ENCODE data around the gene BICD1. TPM values are rescaled to one million over a fixed set of nuclear protein-coding genes. Genes with fewer than 3 reads are reported as not detected.

BICD1 gene
- total and polyA plus RNA-seq, 2 donors (not counting 1 experiment from before 2014, with no cell fraction given), result 15.2 to 93.5 TPM

- H3K36me3 ChIP-seq (replicated peaks in 1 of 2; ENCODE audit: control extremely low read depth in 1 of 2, control insufficient read depth in 1 of 2, extremely low read depth in 1 of 2, insufficient read depth in 2 of 2, low read length in 1 of 2), result peaks cover 0 to 4% of the 10 kb centered on the region in 2 experiments
- H3K27me3 Mint-ChIP-seq, result no peaks in the 10 kb centered on the region
- peak overlapping the region in 1 of 2 donors; percentile 11 for H3K27ac ChIP-seq (ENCODE audit: low read length in 2 of 2)
- ATAC-seq (ENCODE audit: low read depth), result peak; percentile 66
- peak; percentile 68 for DNase-seq
- intact Hi-C loops (cut with micrococcal nuclease), result loop anchor here (5.0 kb wide), 1 partner anchor 40 kb away; no protein-coding TSS in a partner anchor
- peak overlapping the region in 1 of 5 experiments; percentile 23 for H3K4me3 ChIP-seq (ENCODE audit: control extremely low read depth in 1 of 5, extremely low read depth in 1 of 5, insufficient read depth in 1 of 5, low read depth in 2 of 5, low read length in 4 of 5)
- peaks cover 7% of the 10 kb centered on the region for H3K79me2 ChIP-seq (ENCODE audit: control insufficient read depth, insufficient read depth, low read length)
- peak overlapping the region; percentile 34 for H2AFZ ChIP-seq (ENCODE audit: insufficient read depth, low read depth, low read length, poor library complexity, severe bottlenecking)
- H3K27me3 ChIP-seq (replicated peaks in 1 of 4; ENCODE audit: control extremely low read depth in 1 of 4, control insufficient read depth in 3 of 4, insufficient read depth in 4 of 4, low read length in 3 of 4), result no peaks in the 10 kb centered on the region
- peak overlapping the region; percentile 77 for H3K27ac Mint-ChIP-seq
- peaks cover 20% of the 10 kb centered on the region for H3K4me1 Mint-ChIP-seq
- H4K20me1 ChIP-seq (ENCODE audit: control insufficient read depth, insufficient read depth, low read length, poor library complexity, severe bottlenecking), result no peaks in the 10 kb centered on the region
- TF ChIP-seq CTCF (IDR thresholded peaks at IDR 0.05), result no peak
- TF ChIP-seq EZH2 (IDR thresholded peaks at IDR 0.05; ENCODE audit: borderline replicate concordance, insufficient read depth, low read depth, low read length, poor library complexity, severe bottlenecking), result no peak
- ChIA-PET CTCF (interaction anchor here (0.9 to 1.7 kb wide), 2 partner anchors 10 to 60 kb away, joined by 4 to 6 read pairs; no protein-coding TSS in a partner anchor), POLR2A (interaction anchor here (0.6 to 2.1 kb wide), 3 partner anchors 10 to 21 kb away, joined by 3 to 6 read pairs (median 3); no protein-coding TSS in a partner anchor)
- H3K4me3 Mint-ChIP-seq, result peak overlapping the region; percentile 77
- peak overlapping the region; percentile 49 for H3K4me2 ChIP-seq (replicated peaks; ENCODE audit: low read depth, low read length, poor library complexity, severe bottlenecking)
- peaks cover 0 to 8% of the 10 kb centered on the region in 2 donors for H3K4me1 ChIP-seq (ENCODE audit: control insufficient read depth in 2 of 2, insufficient read depth in 2 of 2, low read length in 2 of 2)
- H3K9me3 Mint-ChIP-seq (ENCODE audit: insufficient read depth), result peaks cover 4% of the 10 kb centered on the region
- H3K9ac ChIP-seq (ENCODE audit: low read length), result peak overlapping the region; percentile 27
- 75% methylated on average over 6 of the region's 13 CpGs for WGBS (ENCODE audit: insufficient coverage)
- H3K9me3 ChIP-seq (ENCODE audit: control extremely low read depth in 1 of 3, control insufficient read depth in 2 of 3, insufficient read depth in 1 of 3, low read length in 2 of 3), result peaks cover 0 to 8% (median 3%) of the 10 kb centered on the region in 3 donors
Measured at GRCh38 chr12:32252199-32253073, 145.8 kb downstream of the BICD1 start.
